Liver (tissue), 9 donors: ENCODE results near the gene HES5. TPM values are rescaled to one million over a fixed set of nuclear protein-coding genes. Genes with fewer than 3 reads are reported as not detected.

ENCODE experiments used
- DNase-seq: peaks from one replicate; pipeline ENCODE4 v3.0.0-alpha.2; 2017; ENCODE audit warnings: low spot score
- H3K27ac ChIP-seq, 2 donors: one replicate each; pipeline ENCODE4 v1.7.0; 2013; ENCODE audit warnings: inconsistent platforms in 2 of 2, low read length in 2 of 2, control low read depth in 1 of 2, low read depth in 1 of 2, mild to moderate bottlenecking in 1 of 2
- H3K27me3 ChIP-seq, 4 donors: one replicate each; pipeline versions ENCODE4 v1.6.1 to v1.7.0; 2013; ENCODE audit warnings: low read length in 3 of 4, inconsistent platforms in 1 of 4, mild to moderate bottlenecking in 1 of 4, moderate library complexity in 1 of 4; ENCODE audit not compliant: control insufficient read depth in 4 of 4, insufficient read depth in 4 of 4
- H3K36me3 ChIP-seq, 4 donors: one replicate each; pipeline versions ENCODE4 v1.6.1 to v1.7.0; 2013; ENCODE audit warnings: low read length in 3 of 4, mild to moderate bottlenecking in 3 of 4, low read depth in 1 of 4, moderate library complexity in 1 of 4; ENCODE audit not compliant: control insufficient read depth in 4 of 4, insufficient read depth in 3 of 4
- H3K4me1 ChIP-seq, 4 donors: one replicate each; pipeline versions ENCODE4 v1.6.1 to v1.7.0; 2013; ENCODE audit warnings: low read length in 3 of 4, mild to moderate bottlenecking in 3 of 4, moderate library complexity in 1 of 4; ENCODE audit not compliant: control insufficient read depth in 4 of 4, insufficient read depth in 4 of 4
- H3K4me3 ChIP-seq, 3 donors: one replicate each; pipeline versions ENCODE4 v1.6.1 to v1.7.0; 2013; ENCODE audit warnings: low read length in 3 of 3, control low read depth in 1 of 3, low read depth in 1 of 3, mild to moderate bottlenecking in 1 of 3
- H3K9ac ChIP-seq, 2 donors: one replicate each; pipeline ENCODE4 v1.7.0; 2013; ENCODE audit warnings: low read length in 2 of 2, mild to moderate bottlenecking in 2 of 2, moderate library complexity in 2 of 2, control low read depth in 1 of 2, low read depth in 1 of 2
- H3K9me3 ChIP-seq, 4 donors: one replicate each; pipeline versions ENCODE4 v1.6.1 to v1.7.0; 2013; ENCODE audit warnings: low read length in 3 of 4; ENCODE audit not compliant: control insufficient read depth in 4 of 4
- EGR1 ChIP-seq, 2 donors: IDR thresholded peaks; 2 replicates each; pipeline ENCODE4 v1.6.1; 2016 to 2018; ENCODE audit warnings: antibody characterized with exemption in 2 of 2, low read depth in 2 of 2
- FOXA1 ChIP-seq: IDR thresholded peaks from 2 replicates; pipeline ENCODE4 v1.6.1; 2016; ENCODE audit warnings: antibody characterized with exemption
- FOXA2 ChIP-seq: IDR thresholded peaks from 2 replicates; pipeline ENCODE4 v1.6.1; 2016; ENCODE audit warnings: antibody characterized with exemption
- GABPA ChIP-seq, 2 donors: IDR thresholded peaks in 1 of 2; conservative IDR thresholded peaks in 1 of 2; 2 replicates each; pipeline ENCODE4 v1.6.1; 2016; ENCODE audit warnings: antibody characterized with exemption in 2 of 2, mild to moderate bottlenecking in 1 of 2, moderate library complexity in 1 of 2
- HNF4A ChIP-seq, 2 donors: conservative IDR thresholded peaks; 2 replicates each; pipeline ENCODE4 v1.6.1; 2016; ENCODE audit warnings: antibody characterized with exemption in 2 of 2, mild to moderate bottlenecking in 2 of 2
- HNF4G ChIP-seq: IDR thresholded peaks from 2 replicates; pipeline ENCODE4 v1.6.1; 2016; ENCODE audit warnings: antibody characterized with exemption
- JUND ChIP-seq, 2 donors: IDR thresholded peaks; 2 replicates each; pipeline ENCODE4 v1.6.1; 2016; ENCODE audit warnings: antibody characterized with exemption in 2 of 2
- NR2F2 ChIP-seq: IDR thresholded peaks from 2 replicates; pipeline ENCODE4 v1.6.1; 2016; ENCODE audit warnings: antibody characterized with exemption
- RAD21 ChIP-seq, 2 donors: IDR thresholded peaks; 2 replicates each; pipeline ENCODE4 v1.6.1; 2016; ENCODE audit warnings: antibody characterized with exemption in 2 of 2, mild to moderate bottlenecking in 2 of 2
- RXRA ChIP-seq, 2 donors: IDR thresholded peaks; 2 replicates each; pipeline ENCODE4 v1.6.1; 2017 to 2018; ENCODE audit warnings: antibody characterized with exemption in 2 of 2, mild to moderate bottlenecking in 1 of 2
- SP1 ChIP-seq: IDR thresholded peaks from 2 replicates; pipeline ENCODE4 v1.6.1; 2018; ENCODE audit warnings: antibody characterized with exemption, mild to moderate bottlenecking
- TAF1 ChIP-seq: conservative IDR thresholded peaks from 2 replicates; pipeline ENCODE4 v1.6.1; 2016; ENCODE audit warnings: antibody characterized with exemption, mild to moderate bottlenecking
- YY1 ChIP-seq: IDR thresholded peaks from 2 replicates; pipeline ENCODE4 v1.6.1; 2016; ENCODE audit warnings: antibody characterized with exemption, mild to moderate bottlenecking
- WGBS: extraction: QIAGEN DNeasy Blood & Tissue Kit; methylation state at CpG from one replicate; pipeline ENCODE4 v1.1.7; 2013; 5-methylcytosine and 5-hydroxymethylcytosine counted together
- polyA plus RNA-seq, 2 donors: library from polyadenylated mRNA; stranded (reverse) in 1 of 2; unstranded in 1 of 2; fragments of 200-250 nt in 1 of 2; fragments of >200 nt in 1 of 2; fragmentation: Nextera tagmentation in 1 of 2; extraction: Ambion mirVana in 1 of 2; gene quantifications; one replicate each; pipeline versions ENCODE4 v1.2.1 to v1.2.3, GENCODE V29; 2013 to 2015
- total RNA-seq, 2 donors: library from RNA; depleted of rRNA; stranded (reverse); fragments of >200 nt; gene quantifications; one replicate each; pipeline ENCODE4 v1.2.3, GENCODE V29; 2014
- TF ChIP-seq, protein P1 (sequence below): IDR thresholded peaks from 2 replicates; pipeline ENCODE4 v1.6.1; 2016; ENCODE audit warnings: antibody characterized with exemption
- TF ChIP-seq, protein P2 (sequence below): fragments of 150-350 bp; IDR thresholded peaks from 2 replicates; pipeline ENCODE4 v1.5.1; 2017; ENCODE audit warnings: improper control_type of control experiment, low read depth, low read length; ENCODE audit not compliant: missing input control
- TF ChIP-seq, protein P3 (sequence below): IDR thresholded peaks from 2 replicates; pipeline ENCODE4 v1.6.1; 2016; ENCODE audit warnings: antibody characterized with exemption
- TF ChIP-seq, protein P4 (sequence below): IDR thresholded peaks from 2 replicates; pipeline ENCODE4 v1.6.1; 2016; ENCODE audit warnings: antibody characterized with exemption
- TF ChIP-seq, protein P5 (sequence below): IDR thresholded peaks from 2 replicates; pipeline ENCODE4 v1.6.1; 2016; ENCODE audit warnings: antibody characterized with exemption, mild to moderate bottlenecking
- donor health status: healthy.
- donor health status: healthy.
- donor health status: healthy.
- donor health status: healthy.
- donor health status: healthy.

Gene HES5
- total and polyA plus RNA-seq, 4 donors, result 0.08 to 0.93 TPM; not detected in 2

DNA sequence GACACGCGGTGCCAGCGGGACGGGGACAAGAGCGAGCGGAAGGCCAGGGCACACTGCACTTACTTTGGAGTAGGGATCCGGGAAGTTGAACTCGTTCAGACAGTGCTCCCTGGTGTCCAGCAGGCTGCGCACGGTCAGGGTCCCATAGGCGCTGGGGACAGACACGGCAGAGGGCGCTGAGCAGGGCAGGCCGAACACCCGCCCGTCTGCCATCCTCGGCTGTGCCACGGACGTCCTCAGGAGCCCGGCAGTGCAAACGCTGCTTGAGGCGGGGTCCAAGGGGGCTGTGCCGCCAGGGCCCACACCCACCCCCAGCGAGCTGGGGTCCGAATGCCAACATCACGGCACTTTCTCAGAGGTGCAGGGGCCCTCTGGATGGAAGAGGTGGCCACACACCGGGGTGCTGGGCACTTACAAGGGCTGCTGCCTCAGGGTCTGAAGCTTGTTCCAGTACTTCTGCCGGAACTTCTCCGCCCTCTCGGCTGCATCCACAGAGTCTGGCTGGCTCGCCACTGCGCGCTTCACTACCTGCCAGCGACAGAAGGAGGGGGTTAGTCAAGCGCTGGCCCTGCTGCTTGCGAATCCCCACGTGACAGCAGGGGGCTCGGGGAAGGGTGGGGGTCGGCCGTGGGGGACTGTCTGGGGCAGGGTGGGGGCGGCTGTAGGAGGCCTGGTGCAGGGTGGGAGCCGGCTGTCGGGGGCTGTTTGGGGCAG, 16.0 kb downstream of the HES5 start:
- TF ChIP-seq RAD21 (IDR thresholded peaks at IDR 0.05) (no peak), FOXA2 (no peak), YY1 (no peak), FOXA1 (no peak), JUND (IDR thresholded peaks at IDR 0.05) (no peak), TAF1 (no peak), HNF4G (no peak), EGR1 (IDR thresholded peaks at IDR 0.05; ENCODE audit: low read depth in 2 of 2) (no peak), NR2F2 (no peak), GABPA (IDR thresholded peaks at IDR 0.05 in 1 of 2, conservative IDR thresholded peaks at IDR 0.05 in 1 of 2) (no peak)
- TF ChIP-seq, protein P1, sequence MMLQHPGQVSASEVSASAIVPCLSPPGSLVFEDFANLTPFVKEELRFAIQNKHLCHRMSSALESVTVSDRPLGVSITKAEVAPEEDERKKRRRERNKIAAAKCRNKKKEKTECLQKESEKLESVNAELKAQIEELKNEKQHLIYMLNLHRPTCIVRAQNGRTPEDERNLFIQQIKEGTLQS, result no peak
- TF ChIP-seq, protein P2, sequence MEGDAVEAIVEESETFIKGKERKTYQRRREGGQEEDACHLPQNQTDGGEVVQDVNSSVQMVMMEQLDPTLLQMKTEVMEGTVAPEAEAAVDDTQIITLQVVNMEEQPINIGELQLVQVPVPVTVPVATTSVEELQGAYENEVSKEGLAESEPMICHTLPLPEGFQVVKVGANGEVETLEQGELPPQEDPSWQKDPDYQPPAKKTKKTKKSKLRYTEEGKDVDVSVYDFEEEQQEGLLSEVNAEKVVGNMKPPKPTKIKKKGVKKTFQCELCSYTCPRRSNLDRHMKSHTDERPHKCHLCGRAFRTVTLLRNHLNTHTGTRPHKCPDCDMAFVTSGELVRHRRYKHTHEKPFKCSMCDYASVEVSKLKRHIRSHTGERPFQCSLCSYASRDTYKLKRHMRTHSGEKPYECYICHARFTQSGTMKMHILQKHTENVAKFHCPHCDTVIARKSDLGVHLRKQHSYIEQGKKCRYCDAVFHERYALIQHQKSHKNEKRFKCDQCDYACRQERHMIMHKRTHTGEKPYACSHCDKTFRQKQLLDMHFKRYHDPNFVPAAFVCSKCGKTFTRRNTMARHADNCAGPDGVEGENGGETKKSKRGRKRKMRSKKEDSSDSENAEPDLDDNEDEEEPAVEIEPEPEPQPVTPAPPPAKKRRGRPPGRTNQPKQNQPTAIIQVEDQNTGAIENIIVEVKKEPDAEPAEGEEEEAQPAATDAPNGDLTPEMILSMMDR, result no peak
- TF ChIP-seq, protein P3, sequence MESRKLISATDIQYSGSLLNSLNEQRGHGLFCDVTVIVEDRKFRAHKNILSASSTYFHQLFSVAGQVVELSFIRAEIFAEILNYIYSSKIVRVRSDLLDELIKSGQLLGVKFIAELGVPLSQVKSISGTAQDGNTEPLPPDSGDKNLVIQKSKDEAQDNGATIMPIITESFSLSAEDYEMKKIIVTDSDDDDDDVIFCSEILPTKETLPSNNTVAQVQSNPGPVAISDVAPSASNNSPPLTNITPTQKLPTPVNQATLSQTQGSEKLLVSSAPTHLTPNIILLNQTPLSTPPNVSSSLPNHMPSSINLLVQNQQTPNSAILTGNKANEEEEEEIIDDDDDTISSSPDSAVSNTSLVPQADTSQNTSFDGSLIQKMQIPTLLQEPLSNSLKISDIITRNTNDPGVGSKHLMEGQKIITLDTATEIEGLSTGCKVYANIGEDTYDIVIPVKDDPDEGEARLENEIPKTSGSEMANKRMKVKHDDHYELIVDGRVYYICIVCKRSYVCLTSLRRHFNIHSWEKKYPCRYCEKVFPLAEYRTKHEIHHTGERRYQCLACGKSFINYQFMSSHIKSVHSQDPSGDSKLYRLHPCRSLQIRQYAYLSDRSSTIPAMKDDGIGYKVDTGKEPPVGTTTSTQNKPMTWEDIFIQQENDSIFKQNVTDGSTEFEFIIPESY, result no peak
- no peak overlapping the region for H3K27ac ChIP-seq
- H3K4me1 ChIP-seq, result peaks cover 0 to 15% (median 14%) of the 10 kb centered on the region in 4 donors
- H3K9me3 ChIP-seq, result no peaks in the 10 kb centered on the region
- H3K4me3 ChIP-seq, result no peak overlapping the region
- WGBS, result 96% methylated on average over 43 of the region's 43 CpGs
- peaks cover 26 to 94% (median 49%) of the 10 kb centered on the region in 4 donors for H3K36me3 ChIP-seq
- H3K27me3 ChIP-seq, result no peaks in the 10 kb centered on the region
- DNase-seq, result no peak
- no peak overlapping the region for H3K9ac ChIP-seq

DNA sequence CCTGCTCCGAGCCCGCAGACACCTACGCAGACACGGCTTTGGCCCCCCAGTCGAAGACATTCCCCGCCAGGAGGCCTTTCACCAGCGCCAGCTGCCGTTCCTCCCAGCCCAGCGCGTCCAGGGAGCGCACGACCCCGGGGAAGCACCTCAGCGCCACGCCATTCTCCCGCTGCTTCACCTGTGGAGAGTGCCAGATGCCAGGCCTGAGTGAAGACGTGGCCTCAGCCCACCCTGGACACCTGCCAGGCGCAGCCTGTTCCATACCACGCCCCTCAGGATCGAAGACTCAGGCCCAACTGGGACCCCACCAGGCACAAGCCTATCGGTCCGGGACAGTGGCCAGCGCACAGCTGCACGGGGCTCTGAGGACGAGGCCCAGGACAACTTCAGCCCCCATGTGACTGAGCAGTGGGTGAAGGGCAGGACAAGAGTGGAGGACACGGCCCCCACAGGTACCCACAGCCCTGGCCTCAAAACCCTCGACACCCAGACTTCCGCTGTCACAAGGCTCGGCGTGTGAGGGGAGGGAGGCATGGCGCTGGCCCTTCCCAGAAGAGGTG, 17.1 kb downstream of the HES5 start:
- TF ChIP-seq, protein P1, result no peak
- TF ChIP-seq HNF4G (no peak), RXRA (IDR thresholded peaks at IDR 0.05) (no peak), HNF4A (conservative IDR thresholded peaks at IDR 0.05) (no peak), SP1 (no peak)
- TF ChIP-seq, protein P3, result no peak
- TF ChIP-seq, protein P4, sequence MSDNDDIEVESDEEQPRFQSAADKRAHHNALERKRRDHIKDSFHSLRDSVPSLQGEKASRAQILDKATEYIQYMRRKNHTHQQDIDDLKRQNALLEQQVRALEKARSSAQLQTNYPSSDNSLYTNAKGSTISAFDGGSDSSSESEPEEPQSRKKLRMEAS, result no peak
- TF ChIP-seq, protein P5, sequence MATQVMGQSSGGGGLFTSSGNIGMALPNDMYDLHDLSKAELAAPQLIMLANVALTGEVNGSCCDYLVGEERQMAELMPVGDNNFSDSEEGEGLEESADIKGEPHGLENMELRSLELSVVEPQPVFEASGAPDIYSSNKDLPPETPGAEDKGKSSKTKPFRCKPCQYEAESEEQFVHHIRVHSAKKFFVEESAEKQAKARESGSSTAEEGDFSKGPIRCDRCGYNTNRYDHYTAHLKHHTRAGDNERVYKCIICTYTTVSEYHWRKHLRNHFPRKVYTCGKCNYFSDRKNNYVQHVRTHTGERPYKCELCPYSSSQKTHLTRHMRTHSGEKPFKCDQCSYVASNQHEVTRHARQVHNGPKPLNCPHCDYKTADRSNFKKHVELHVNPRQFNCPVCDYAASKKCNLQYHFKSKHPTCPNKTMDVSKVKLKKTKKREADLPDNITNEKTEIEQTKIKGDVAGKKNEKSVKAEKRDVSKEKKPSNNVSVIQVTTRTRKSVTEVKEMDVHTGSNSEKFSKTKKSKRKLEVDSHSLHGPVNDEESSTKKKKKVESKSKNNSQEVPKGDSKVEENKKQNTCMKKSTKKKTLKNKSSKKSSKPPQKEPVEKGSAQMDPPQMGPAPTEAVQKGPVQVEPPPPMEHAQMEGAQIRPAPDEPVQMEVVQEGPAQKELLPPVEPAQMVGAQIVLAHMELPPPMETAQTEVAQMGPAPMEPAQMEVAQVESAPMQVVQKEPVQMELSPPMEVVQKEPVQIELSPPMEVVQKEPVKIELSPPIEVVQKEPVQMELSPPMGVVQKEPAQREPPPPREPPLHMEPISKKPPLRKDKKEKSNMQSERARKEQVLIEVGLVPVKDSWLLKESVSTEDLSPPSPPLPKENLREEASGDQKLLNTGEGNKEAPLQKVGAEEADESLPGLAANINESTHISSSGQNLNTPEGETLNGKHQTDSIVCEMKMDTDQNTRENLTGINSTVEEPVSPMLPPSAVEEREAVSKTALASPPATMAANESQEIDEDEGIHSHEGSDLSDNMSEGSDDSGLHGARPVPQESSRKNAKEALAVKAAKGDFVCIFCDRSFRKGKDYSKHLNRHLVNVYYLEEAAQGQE, result no peak
- Histone ChIP-seq H3K27ac (no peak overlapping the region), H3K4me1 (peaks cover 0 to 18% (median 16%) of the 10 kb centered on the region in 4 donors), H3K4me3 (no peak overlapping the region), H3K27me3 (no peaks in the 10 kb centered on the region), H3K36me3 (peaks cover 29 to 91% (median 49%) of the 10 kb centered on the region in 4 donors), H3K9me3 (no peaks in the 10 kb centered on the region), H3K9ac (no peak overlapping the region)
- 94% methylated on average over 31 of the region's 31 CpGs for WGBS
- DNase-seq, result no peak
